ENCODE measurements around the gene SCAMP4.
"Not testable (repeated sequence)": the region's sequence is repeated elsewhere in the genome, so short reads cannot be mapped to it uniquely, and the experiment has no call there.

Gene SCAMP4

GRCh38 chr19:1883784-1884183 is 21.4 kb upstream of the SCAMP4 start:
- peak; percentile 6 for DNase-seq

- DNase-seq = peak; percentile 4
Observed at GRCh38 chr19:1884291-1884718, 20.9 kb upstream of the SCAMP4 start.

GRCh38 chr19:1884719-1885334 is 20.4 kb upstream of the SCAMP4 start:
- DNase-seq = peak; percentile 36

- peak; percentile 85 for DNase-seq
Observed at GRCh38 chr19:1885398-1886119, 19.6 kb upstream of the SCAMP4 start, which contains the start of gene ABHD17A. ABHD17A (minus strand) TSS chr19:1885496; CDS start chr19:1881566, 3,930 bp downstream.

GRCh38 chr19:1886360-1886759 is 18.8 kb upstream of the SCAMP4 start:
- DNase-seq = not testable (repeated sequence)

- DNase-seq = peak; percentile 6
Observed at GRCh38 chr19:1888385-1888784, 16.8 kb upstream of the SCAMP4 start.

- no peak for DNase-seq
Observed at GRCh38 chr19:1889907-1890306, 15.3 kb upstream of the SCAMP4 start.

- DNase-seq = no peak
Observed at GRCh38 chr19:1893791-1894190, 11.4 kb upstream of the SCAMP4 start.

- DNase-seq = no peak
Observed at GRCh38 chr19:1896508-1896907, 8.7 kb upstream of the SCAMP4 start.

- no peak for DNase-seq
Observed at GRCh38 chr19:1901940-1902404, 3.2 kb upstream of the SCAMP4 start.

GRCh38 chr19:1902923-1903322 is 2.3 kb upstream of the SCAMP4 start:
- DNase-seq = no peak

- DNase-seq = no peak
Observed at GRCh38 chr19:1904860-1905109, 414 bp upstream of the SCAMP4 start.

GRCh38 chr19:1905863-1906375 is 720 bp downstream of the SCAMP4 start:
- DNase-seq = no peak

GRCh38 chr19:1906985-1907562 is 1.9 kb downstream of the SCAMP4 start:
- DNase-seq = no peak

GRCh38 chr19:1907563-1908363 is 2.6 kb downstream of the SCAMP4 start:
- DNase-seq = peak; percentile 52

- DNase-seq = no peak
Observed at GRCh38 chr19:1908364-1908678, 3.1 kb downstream of the SCAMP4 start.

GRCh38 chr19:1909761-1910080 is 4.5 kb downstream of the SCAMP4 start:
- DNase-seq = no peak

- DNase-seq = no peak
Observed at GRCh38 chr19:1910177-1910576, 5.0 kb downstream of the SCAMP4 start.

GRCh38 chr19:1911098-1911497 is 5.9 kb downstream of the SCAMP4 start:
- no peak for DNase-seq

- no peak for DNase-seq
Observed at GRCh38 chr19:1911995-1912394, 6.8 kb downstream of the SCAMP4 start.

- no peak for DNase-seq
Observed at GRCh38 chr19:1912760-1913505, 7.7 kb downstream of the SCAMP4 start.

- no peak for DNase-seq
Observed at GRCh38 chr19:1913781-1914577, 8.8 kb downstream of the SCAMP4 start.
